A549 (cell line): ENCODE data around the gene NRXN3.

Experiments
- CBX2 ChIP-seq: fragments of 200-600 bp; sonication (generic); IDR thresholded peaks from 2 replicates; pipeline ENCODE4 v1.6.1; 2016; ENCODE audit warnings: low read depth, mild to moderate bottlenecking, borderline replicate concordance
- CTCF ChIP-seq: fragments of >200 bp; sonication (Bioruptor Twin); formaldehyde crosslinking; IDR thresholded peaks from 3 replicates; pipeline ENCODE4 v1.5.1; 2016
- JUNB ChIP-seq: fragments of >200 bp; sonication (Bioruptor Twin); formaldehyde crosslinking; IDR thresholded peaks from 2 replicates; pipeline ENCODE4 v1.6.1; 2016
- MAFK ChIP-seq: fragments of 450-650 bp; IDR thresholded peaks from 2 replicates; pipeline ENCODE4 v1.6.1; 2014; ENCODE audit not compliant: partially characterized antibody
- MAZ ChIP-seq: fragments of 150-350 bp; IDR thresholded peaks from 2 replicates; pipeline ENCODE4 v1.6.1; 2014; ENCODE audit warnings: antibody characterized with exemption, low read depth, low read length, borderline replicate concordance
- PBX3 ChIP-seq: IDR thresholded peaks from 2 replicates; pipeline ENCODE4 v1.6.1; 2012
- POLR2A ChIP-seq: IDR thresholded peaks from 2 replicates; pipeline ENCODE4 v1.6.1; 2012; ENCODE audit warnings: mild to moderate bottlenecking, low read length
- SMC3 ChIP-seq: fragments of >200 bp; sonication (Bioruptor Twin); formaldehyde crosslinking; IDR thresholded peaks from 3 replicates; pipeline ENCODE4 v1.6.1; 2018; ENCODE audit warnings: inconsistent platforms
- SREBF2 ChIP-seq: fragments of 450-650 bp; IDR thresholded peaks from 2 replicates; pipeline ENCODE4 v1.6.1; 2014; ENCODE audit warnings: mild to moderate bottlenecking, moderate library complexity
- ZFP36 ChIP-seq: fragments of 450-650 bp; IDR thresholded peaks from 2 replicates; pipeline ENCODE4 v1.6.1; 2014; ENCODE audit warnings: borderline replicate concordance; ENCODE audit not compliant: partially characterized antibody

- TF ChIP-seq JUNB (no peak), CTCF (no peak), MAFK (no peak), MAZ (no peak), PBX3 (no peak), POLR2A (no peak), CBX2 (no peak), SREBF2 (no peak), SMC3 (no peak), ZFP36 (no peak)
Observed at GRCh38 chr14:79332504-79333197, 1162.5 kb downstream of the NRXN3 start.
